Smooth muscle cell (in vitro differentiated cells): ENCODE results near the gene PPP2R5E. TPM values are rescaled to one million over a fixed set of nuclear protein-coding genes. Genes with fewer than 3 reads are reported as not detected.

Experiments used
- DNase-seq: peaks from one replicate; lab custom pipeline; 2025; ENCODE audit not compliant: unreplicated experiment; lab: John Stamatoyannopoulos, UW
- H2AFZ ChIP-seq: fragments of 200-600 bp; sonication (generic); 2 replicates; pipeline ENCODE4 v1.6.0; 2016; ENCODE audit warnings: antibody characterized with exemption, low read depth, mild to moderate bottlenecking
- H3F3A ChIP-seq: fragments of 200-600 bp; sonication (generic); 2 replicates; pipeline ENCODE4 v1.6.0; 2017; ENCODE audit warnings: antibody characterized with exemption, low read depth
- H3K27ac ChIP-seq: fragments of 200-600 bp; sonication (generic); 2 replicates; pipeline ENCODE4 v1.5.1; 2016; ENCODE audit warnings: low read depth, mild to moderate bottlenecking
- H3K27me3 ChIP-seq: fragments of 200-600 bp; sonication (generic); 2 replicates; pipeline ENCODE4 v1.6.1; 2016; ENCODE audit warnings: low read depth, mild to moderate bottlenecking
- H3K36me3 ChIP-seq: fragments of 200-600 bp; sonication (generic); 2 replicates; pipeline ENCODE4 v1.5.1; 2016; ENCODE audit warnings: low read depth
- H3K4me1 ChIP-seq: fragments of 200-600 bp; sonication (generic); 2 replicates; pipeline ENCODE4 v1.5.1; 2016; ENCODE audit warnings: low read depth
- H3K4me2 ChIP-seq: fragments of 200-600 bp; sonication (generic); 2 replicates; pipeline ENCODE4 v1.6.0; 2016; ENCODE audit warnings: mild to moderate bottlenecking
- H3K4me3 ChIP-seq: fragments of 200-600 bp; sonication (generic); 2 replicates; pipeline ENCODE4 v1.5.1; 2016; ENCODE audit warnings: mild to moderate bottlenecking
- H3K79me2 ChIP-seq: fragments of 200-600 bp; sonication (generic); 2 replicates; pipeline ENCODE4 v1.6.0; 2016; ENCODE audit warnings: low read depth, mild to moderate bottlenecking
- H3K9ac ChIP-seq: fragments of 200-600 bp; sonication (generic); 2 replicates; pipeline ENCODE4 v1.6.0; 2016; ENCODE audit warnings: low read depth
- H3K9me3 ChIP-seq: fragments of 200-600 bp; sonication (generic); replicated peaks from 2 replicates; pipeline ENCODE4 v1.5.1; 2016; ENCODE audit warnings: low read depth
- H4K20me1 ChIP-seq: fragments of 200-600 bp; sonication (generic); 2 replicates; pipeline ENCODE4 v1.6.0; 2016; ENCODE audit warnings: low read depth
- CTCF ChIP-seq: fragments of 200-600 bp; sonication (generic); IDR thresholded peaks from 2 replicates; pipeline ENCODE4 v1.5.1; 2017; ENCODE audit warnings: borderline replicate concordance, mild to moderate bottlenecking, antibody characterized with exemption; ENCODE audit not compliant: insufficient read depth, poor library complexity, severe bottlenecking
- WGBS: methylation state at CpG from one replicate; pipeline ENCODE4 v1.1.7; 2016; ENCODE audit warnings: low lambda C conversion rate; 5-methylcytosine and 5-hydroxymethylcytosine counted together
- polyA plus RNA-seq: library from polyadenylated mRNA; unstranded; fragments of >200 nt; fragmentation: Nextera tagmentation; extraction: Ambion mirVana; gene quantifications from 2 replicates; pipeline ENCODE4 v1.2.1, GENCODE V29; 2016
- total RNA-seq: library from RNA; depleted of rRNA; stranded (reverse); fragments of >200 nt; gene quantifications from 2 replicates; pipeline ENCODE4 v1.2.3, GENCODE V29; 2014

The PPP2R5E gene
- total and polyA plus RNA-seq, 2 experiments from 2014 or later = 31.7 to 47.7 TPM

- no peaks in the 10 kb centered on the region for H3K9me3 ChIP-seq
- no peaks in the 10 kb centered on the region for H3K79me2 ChIP-seq
- no peak overlapping the region for H3K27ac ChIP-seq
- H4K20me1 ChIP-seq = no peaks in the 10 kb centered on the region
- no peaks in the 10 kb centered on the region for H3F3A ChIP-seq
- H2AFZ ChIP-seq = no peak overlapping the region
- H3K27me3 ChIP-seq = no peaks in the 10 kb centered on the region
- H3K9ac ChIP-seq = no peak overlapping the region
- H3K4me1 ChIP-seq = peaks cover 12% of the 10 kb centered on the region
- no peak overlapping the region for H3K4me3 ChIP-seq
- WGBS = 85% methylated on average over 7 of the region's 7 CpGs
- DNase-seq = no peak
- H3K36me3 ChIP-seq = no peaks in the 10 kb centered on the region
- no peak overlapping the region for H3K4me2 ChIP-seq
- no peak for TF ChIP-seq CTCF
These were observed 200.8 kb downstream of the PPP2R5E start for GRCh38 chr14:63342371-63342770.

- Histone ChIP-seq H2AFZ (no peak overlapping the region), H3K27ac (no peak overlapping the region), H3F3A (no peaks in the 10 kb centered on the region), H3K27me3 (no peaks in the 10 kb centered on the region), H3K4me2 (no peak overlapping the region), H3K9me3 (no peaks in the 10 kb centered on the region), H3K36me3 (no peaks in the 10 kb centered on the region), H3K4me1 (no peaks in the 10 kb centered on the region), H3K4me3 (no peak overlapping the region), H3K79me2 (no peaks in the 10 kb centered on the region), H4K20me1 (no peaks in the 10 kb centered on the region), H3K9ac (no peak overlapping the region)
- WGBS = 61% methylated on average over 6 of the region's 6 CpGs
- TF ChIP-seq CTCF = no peak
- no peak for DNase-seq
These were observed 214.1 kb downstream of the PPP2R5E start for GRCh38 chr14:63328787-63329737.

- Histone ChIP-seq H3K79me2 (no peaks in the 10 kb centered on the region), H3K27me3 (no peaks in the 10 kb centered on the region), H3K9me3 (no peaks in the 10 kb centered on the region), H3K4me3 (no peak overlapping the region), H3K36me3 (no peaks in the 10 kb centered on the region), H3K4me1 (no peaks in the 10 kb centered on the region), H4K20me1 (no peaks in the 10 kb centered on the region), H3K27ac (no peak overlapping the region), H3F3A (no peaks in the 10 kb centered on the region), H3K9ac (no peak overlapping the region), H3K4me2 (no peak overlapping the region), H2AFZ (no peak overlapping the region)
- WGBS = 93% methylated on average over 5 of the region's 5 CpGs
- DNase-seq = no peak
- no peak for TF ChIP-seq CTCF
These were observed 216.3 kb downstream of the PPP2R5E start for GRCh38 chr14:63326840-63327239.
